HCT116 (cell line): Measurements from ENCODE around the gene HOXC4. TPM values are rescaled to one million over a fixed set of nuclear protein-coding genes. Genes with fewer than 3 reads are reported as not detected.

Experiments used
- ATAC-seq: fragments of 200-7000 bp; cut with Tn5 transposase; 2 replicates; pipeline ENCODE4 v1.9.1; 2020; ENCODE audit warnings: mild to moderate bottlenecking, moderate library complexity
- BruUV-seq: library from RNA; stranded (reverse); fragments of 400-500 nt; replicated peaks from 2 replicates; lab custom pipeline; 2021; lab: Mats Ljungman, UMichigan
- CTCF ChIA-PET: fragments of 300-600 bp; sonication (Branson Sonifier 250); formaldehyde crosslinking; loops from one replicate; lab custom pipeline; 2021; ENCODE audit warnings: antibody characterized with exemption; lab: Charles Lee
- POLR2A ChIA-PET: fragments of 300-600, 350-600 bp; sonication (Branson Sonifier 250); formaldehyde crosslinking; loops from one replicate; lab custom pipeline; 2021; ENCODE audit warnings: antibody characterized with exemption; lab: Charles Lee
- RAD21 ChIA-PET, 2 experiments: fragments of 300-600 bp; sonication (Branson Sonifier 250); formaldehyde crosslinking; loops; one replicate each; lab custom pipeline; 2023; ENCODE audit warnings: low total read pairs in 2 of 2; ENCODE audit not compliant: uncharacterized antibody in 2 of 2, unreplicated experiment in 2 of 2, low non-redundant PET in 1 of 2; lab: Charles Lee
- DNase-seq: peaks from one replicate; pipeline ENCODE4 v3.0.0-alpha.2; 2010; ENCODE audit warnings: low read depth, low spot score
- H2AFZ ChIP-seq: fragments of 200-600 bp; shearing (Covaris generic), sonication (generic); 2 replicates; pipeline ENCODE4 v1.6.1; 2017; ENCODE audit warnings: low read depth, mixed run types, mixed read lengths, antibody characterized with exemption, low read length; ENCODE audit not compliant: poor library complexity, severe bottlenecking
- H3K27ac ChIP-seq: 2 replicates; pipeline ENCODE4 v1.5.1; 2012; ENCODE audit warnings: low read depth, low read length
- H3K27me3 ChIP-seq: fragments of 200-600 bp; sonication (generic); 2 replicates; pipeline ENCODE4 v1.6.1; 2016; ENCODE audit warnings: mixed run types, low read length, mixed read lengths; ENCODE audit not compliant: insufficient read depth
- H3K36me3 ChIP-seq, 2 experiments: fragments of 200-500 bp in 1 of 2; fragments of 200-600 bp in 1 of 2; sonication (Bioruptor generic) in 1 of 2; sonication (generic) in 1 of 2; 2 replicates each; pipeline versions ENCODE4 v1.5.1 to v1.6.1; 2014 to 2016; ENCODE audit warnings: low read length in 2 of 2, inconsistent platforms in 1 of 2, mixed read lengths in 1 of 2, mixed run types in 1 of 2; ENCODE audit not compliant: insufficient read depth in 2 of 2, control insufficient read depth in 1 of 2
- H3K4me1 ChIP-seq, 2 experiments: fragments of 200-600 bp in 1 of 2; sonication (generic) in 1 of 2; 2 replicates each; pipeline versions ENCODE4 v1.5.1 to v1.6.1; 2012 to 2017; ENCODE audit warnings: low read length in 2 of 2, inconsistent platforms in 1 of 2, mild to moderate bottlenecking in 1 of 2, mixed read lengths in 1 of 2, mixed run types in 1 of 2, moderate library complexity in 1 of 2; ENCODE audit not compliant: insufficient read depth in 2 of 2, control insufficient read depth in 1 of 2
- H3K4me2 ChIP-seq: fragments of 200-600 bp; sonication (generic); 2 replicates; pipeline ENCODE4 v1.6.1; 2017; ENCODE audit warnings: mixed run types, low read length, mixed read lengths
- H3K4me3 ChIP-seq, 2 experiments: fragments of 200-600 bp in 1 of 2; sonication (generic) in 1 of 2; replicated peaks in 1 of 2; 2 replicates each; pipeline ENCODE4 v1.5.1; 2011 to 2016; ENCODE audit warnings: low read length in 2 of 2, control low read depth in 1 of 2, low read depth in 1 of 2, mild to moderate bottlenecking in 1 of 2, mixed read lengths in 1 of 2, mixed run types in 1 of 2
- H3K79me2 ChIP-seq: fragments of 200-600 bp; sonication (generic); 2 replicates; pipeline ENCODE4 v1.6.1; 2017; ENCODE audit warnings: mild to moderate bottlenecking, mixed run types, low read length, moderate library complexity, mixed read lengths; ENCODE audit not compliant: insufficient read depth
- H3K9ac ChIP-seq: fragments of 200-600 bp; sonication (generic); 2 replicates; pipeline ENCODE4 v1.6.1; 2016; ENCODE audit warnings: low read length, mixed read lengths
- H3K9me2 ChIP-seq: fragments of 200-600 bp; sonication (generic), shearing (Covaris generic); 2 replicates; pipeline ENCODE4 v1.6.1; 2017; ENCODE audit warnings: mixed run types, mild to moderate bottlenecking, moderate library complexity; ENCODE audit not compliant: insufficient read depth
- H3K9me3 ChIP-seq, 2 experiments: fragments of 200-500 bp in 1 of 2; fragments of 200-600 bp in 1 of 2; sonication (Bioruptor generic) in 1 of 2; sonication (generic) in 1 of 2; 2 replicates each; pipeline ENCODE4 v1.6.1; 2014 to 2017; ENCODE audit warnings: low read length in 2 of 2, mixed read lengths in 2 of 2, inconsistent platforms in 1 of 2, low read depth in 1 of 2, mild to moderate bottlenecking in 1 of 2, mixed run types in 1 of 2, moderate library complexity in 1 of 2; ENCODE audit not compliant: control insufficient read depth in 1 of 2, insufficient read depth in 1 of 2
- H4K20me1 ChIP-seq: fragments of 200-600 bp; sonication (generic), shearing (Covaris generic); 2 replicates; pipeline ENCODE4 v1.6.1; 2017; ENCODE audit warnings: mixed run types, mild to moderate bottlenecking, moderate library complexity; ENCODE audit not compliant: insufficient read depth
- CEBPB ChIP-seq: IDR thresholded peaks from 2 replicates; pipeline ENCODE4 v1.6.1; 2012; ENCODE audit warnings: low read depth
- EGR1 ChIP-seq: IDR thresholded peaks from 2 replicates; pipeline ENCODE4 v1.6.1; 2012; ENCODE audit warnings: low read depth
- ELF1 ChIP-seq: IDR thresholded peaks from 2 replicates; pipeline ENCODE4 v1.6.1; 2012; ENCODE audit warnings: low read depth, borderline replicate concordance
- EZH2phosphoT487 ChIP-seq: fragments of 200-600 bp; IDR thresholded peaks from 2 replicates; pipeline ENCODE4 v1.6.1; 2018; ENCODE audit warnings: antibody characterized with exemption, borderline replicate concordance
- FOSL1 ChIP-seq: IDR thresholded peaks from 2 replicates; pipeline ENCODE4 v1.6.1; 2012; ENCODE audit warnings: low read depth
- POLR2AphosphoS5 ChIP-seq: IDR thresholded peaks from 2 replicates; pipeline ENCODE4 v1.6.1; 2011; ENCODE audit warnings: mild to moderate bottlenecking, low read depth, low read length, moderate library complexity
- SIN3A ChIP-seq: IDR thresholded peaks from 2 replicates; pipeline ENCODE4 v1.6.1; 2012; ENCODE audit warnings: low read depth
- TCF7L2 ChIP-seq: IDR thresholded peaks from 2 replicates; pipeline ENCODE4 v1.7.0; 2011; ENCODE audit warnings: borderline replicate concordance, inconsistent platforms; ENCODE audit not compliant: insufficient read depth, insufficient read length; ENCODE audit errors: extremely low read depth
- ZFX ChIP-seq: fragments of 450-650 bp; IDR thresholded peaks from 2 replicates; pipeline ENCODE4 v1.6.1; 2017
- ZNF274 ChIP-seq: fragments of 200-500 bp; sonication (Bioruptor generic); IDR thresholded peaks from 2 replicates; pipeline ENCODE4 v1.6.1; 2014; ENCODE audit warnings: mild to moderate bottlenecking, low read depth, low read length, inconsistent platforms
- intact Hi-C: fragments of 100-400 bp; cut with micrococcal nuclease; formaldehyde crosslinking; loops from 2 replicates; pipeline ENCODE4 v1.10.0; 2022
- total RNA-seq: library from RNA; stranded (reverse); gene quantifications from one replicate; pipeline ENCODE4 v1.2.1, GENCODE V29; 2021; ENCODE audit not compliant: unreplicated experiment
- TF ChIP-seq, protein P1 (sequence below): IDR thresholded peaks from 2 replicates; pipeline ENCODE4 v1.6.1; 2011; ENCODE audit warnings: mild to moderate bottlenecking, low read length, moderate library complexity; ENCODE audit not compliant: insufficient replicate concordance; ENCODE audit errors: extremely low read depth

The HOXC4 gene
- total RNA-seq, 1 experiment from 2014 or later: 1.5 TPM

DNA sequence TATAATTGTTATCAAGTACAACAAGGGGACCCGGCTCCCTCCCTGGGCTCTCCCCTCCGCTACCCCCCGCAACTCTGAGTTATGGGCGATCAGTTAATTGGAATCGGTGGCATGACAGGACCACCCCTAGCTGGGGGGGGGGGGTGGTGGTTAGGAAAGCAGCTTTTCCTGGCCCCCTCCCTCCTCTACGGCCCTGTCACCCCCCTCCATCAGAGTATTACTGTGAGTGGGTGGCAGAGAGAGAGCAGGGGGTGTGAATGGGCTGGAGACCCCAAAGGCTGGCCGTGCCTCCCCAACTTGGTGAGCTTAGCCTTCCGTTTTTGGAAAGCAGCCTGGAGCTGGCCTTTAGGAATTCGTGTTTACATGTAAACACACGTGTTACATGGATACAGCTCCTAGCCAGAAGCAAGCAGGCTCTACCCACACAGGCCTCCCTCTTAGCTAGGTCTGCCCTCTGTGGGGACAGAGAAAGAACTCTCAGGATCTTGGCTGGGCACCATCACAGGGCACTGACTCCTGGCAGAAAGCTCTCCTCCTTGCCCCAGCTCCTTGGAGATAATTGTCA lies 1.1 kb upstream of the HOXC4 start:
- ATAC-seq: no peak
- no peaks in the 10 kb centered on the region for H3K27me3 ChIP-seq
- no peaks in the 10 kb centered on the region for H3K36me3 ChIP-seq
- no peak overlapping the region for H3K27ac ChIP-seq
- BruUV-seq: no TSS peak
- no peaks in the 10 kb centered on the region for H3K9me2 ChIP-seq
- TF ChIP-seq CEBPB: no peak
- no peak for TF ChIP-seq EGR1
- no peak for TF ChIP-seq TCF7L2
- no peak for TF ChIP-seq ZFX
- TF ChIP-seq SIN3A: no peak
- TF ChIP-seq FOSL1: no peak
- no peak for TF ChIP-seq ZNF274
- ChIA-PET CTCF (interaction anchor here (1.3 kb wide), 1 partner anchor 20 kb away, joined by 5 read pairs; the partner anchor contains the start of gene HOXC5), POLR2A (no interaction called here), RAD21 (no interaction called here)
- no peak overlapping the region for H3K4me3 ChIP-seq
- H3K4me1 ChIP-seq: no peaks in the 10 kb centered on the region
- no peak overlapping the region for H2AFZ ChIP-seq
- intact Hi-C loops: no loop called here
- H3K9ac ChIP-seq: no peak overlapping the region
- no peaks in the 10 kb centered on the region for H4K20me1 ChIP-seq
- H3K4me2 ChIP-seq: no peak overlapping the region
- H3K79me2 ChIP-seq: no peaks in the 10 kb centered on the region
- no peaks in the 10 kb centered on the region for H3K9me3 ChIP-seq
- no peak for DNase-seq

GRCh38 chr12:54053003-54053750 lies 458 bp upstream of the HOXC4 start:
- no peak for TF ChIP-seq EGR1
- no peak for TF ChIP-seq POLR2AphosphoS5
- TF ChIP-seq, protein P1, sequence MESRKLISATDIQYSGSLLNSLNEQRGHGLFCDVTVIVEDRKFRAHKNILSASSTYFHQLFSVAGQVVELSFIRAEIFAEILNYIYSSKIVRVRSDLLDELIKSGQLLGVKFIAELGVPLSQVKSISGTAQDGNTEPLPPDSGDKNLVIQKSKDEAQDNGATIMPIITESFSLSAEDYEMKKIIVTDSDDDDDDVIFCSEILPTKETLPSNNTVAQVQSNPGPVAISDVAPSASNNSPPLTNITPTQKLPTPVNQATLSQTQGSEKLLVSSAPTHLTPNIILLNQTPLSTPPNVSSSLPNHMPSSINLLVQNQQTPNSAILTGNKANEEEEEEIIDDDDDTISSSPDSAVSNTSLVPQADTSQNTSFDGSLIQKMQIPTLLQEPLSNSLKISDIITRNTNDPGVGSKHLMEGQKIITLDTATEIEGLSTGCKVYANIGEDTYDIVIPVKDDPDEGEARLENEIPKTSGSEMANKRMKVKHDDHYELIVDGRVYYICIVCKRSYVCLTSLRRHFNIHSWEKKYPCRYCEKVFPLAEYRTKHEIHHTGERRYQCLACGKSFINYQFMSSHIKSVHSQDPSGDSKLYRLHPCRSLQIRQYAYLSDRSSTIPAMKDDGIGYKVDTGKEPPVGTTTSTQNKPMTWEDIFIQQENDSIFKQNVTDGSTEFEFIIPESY: no peak
- TF ChIP-seq ELF1: no peak
- no peak for TF ChIP-seq EZH2phosphoT487
- TF ChIP-seq, all 23 proteins: peak for 0
- DNase-seq: no peak
- no peaks in the 10 kb centered on the region for H3K36me3 ChIP-seq
- BruUV-seq: no TSS peak
- no peaks in the 10 kb centered on the region for H3K79me2 ChIP-seq
- CTCF ChIA-PET: interaction anchor here (1.3 kb wide), 1 partner anchor 21 kb away, joined by 5 read pairs; the partner anchor contains the start of gene HOXC5
- no peaks in the 10 kb centered on the region for H3K9me3 ChIP-seq
- POLR2A ChIA-PET: no interaction called here
- H3K27ac ChIP-seq: no peak overlapping the region
- RAD21 ChIA-PET: no interaction called here
- H3K9ac ChIP-seq: no peak overlapping the region
- intact Hi-C loops: no loop called here
- no peak overlapping the region for H3K4me3 ChIP-seq
- H3K27me3 ChIP-seq: no peaks in the 10 kb centered on the region
- no peaks in the 10 kb centered on the region for H3K9me2 ChIP-seq
- no peak for ATAC-seq
- H3K4me1 ChIP-seq: no peaks in the 10 kb centered on the region
- no peaks in the 10 kb centered on the region for H4K20me1 ChIP-seq
- no peak overlapping the region for H2AFZ ChIP-seq
- no peak overlapping the region for H3K4me2 ChIP-seq
